GM18867 (cell line): Measurements from ENCODE around the gene AKT2.

Source experiments
- ATAC-seq: cut with Tn5 transposase; IDR thresholded peaks from one replicate; pipeline ENCODE4 v1.9.1; 2021; ENCODE audit warnings: mild to moderate bottlenecking, moderate library complexity; ENCODE audit not compliant: unreplicated experiment

Gene AKT2

GRCh38 chr19:40302224-40303011 lies 17.3 kb upstream of the AKT2 start:
- ATAC-seq, result no peak

DNA sequence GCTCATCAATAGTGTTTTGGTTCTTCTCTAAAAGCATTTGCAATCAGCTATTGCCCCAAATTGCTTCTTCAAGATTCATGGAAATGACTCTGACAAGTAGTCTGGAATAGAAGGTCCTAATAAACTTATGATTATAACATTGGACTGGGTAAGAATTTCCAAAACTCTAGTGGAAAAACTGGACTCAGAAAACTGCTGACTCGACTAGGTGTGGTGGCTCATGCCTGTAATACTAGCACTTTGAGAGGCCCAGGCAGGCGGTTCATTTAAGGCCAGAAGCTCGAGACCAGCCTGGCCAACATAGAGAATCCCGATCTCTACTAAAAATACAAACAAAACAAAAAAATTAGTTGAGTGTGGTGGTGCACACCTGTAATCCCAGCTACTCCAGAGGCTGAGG lies 15.5 kb upstream of the AKT2 start:
- ATAC-seq, result no peak

- ATAC-seq, result no peak
These were observed 12.9 kb upstream of the AKT2 start for GRCh38 chr19:40298026-40298425.

- no peak for ATAC-seq
These were observed 9.4 kb upstream of the AKT2 start for GRCh38 chr19:40294560-40294959.

DNA sequence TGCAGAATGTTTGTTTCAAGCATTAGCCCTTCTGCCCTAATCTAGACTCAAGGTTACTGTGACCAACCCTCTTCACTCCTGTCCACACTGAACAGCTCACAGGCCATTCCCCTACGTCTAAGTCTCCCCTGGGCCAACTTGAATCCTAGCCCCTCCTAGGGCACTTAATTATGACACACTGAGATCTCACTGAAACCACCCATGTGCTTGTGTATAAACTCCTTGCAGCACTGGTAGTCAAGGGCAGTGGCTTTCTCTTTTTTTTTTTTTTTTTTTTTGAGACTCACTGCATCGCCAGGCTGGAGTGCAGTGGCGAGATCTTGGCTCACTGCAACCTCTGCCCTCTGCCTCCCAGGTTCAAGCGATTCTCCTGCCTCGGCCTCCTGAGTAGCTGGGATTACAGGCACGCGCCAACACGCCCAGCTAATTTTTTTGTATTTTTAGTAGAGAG lies 1.9 kb upstream of the AKT2 start:
- ATAC-seq, result no peak

GRCh38 chr19:40286235-40286970 lies 1.3 kb upstream of the AKT2 start:
- no peak for ATAC-seq

DNA sequence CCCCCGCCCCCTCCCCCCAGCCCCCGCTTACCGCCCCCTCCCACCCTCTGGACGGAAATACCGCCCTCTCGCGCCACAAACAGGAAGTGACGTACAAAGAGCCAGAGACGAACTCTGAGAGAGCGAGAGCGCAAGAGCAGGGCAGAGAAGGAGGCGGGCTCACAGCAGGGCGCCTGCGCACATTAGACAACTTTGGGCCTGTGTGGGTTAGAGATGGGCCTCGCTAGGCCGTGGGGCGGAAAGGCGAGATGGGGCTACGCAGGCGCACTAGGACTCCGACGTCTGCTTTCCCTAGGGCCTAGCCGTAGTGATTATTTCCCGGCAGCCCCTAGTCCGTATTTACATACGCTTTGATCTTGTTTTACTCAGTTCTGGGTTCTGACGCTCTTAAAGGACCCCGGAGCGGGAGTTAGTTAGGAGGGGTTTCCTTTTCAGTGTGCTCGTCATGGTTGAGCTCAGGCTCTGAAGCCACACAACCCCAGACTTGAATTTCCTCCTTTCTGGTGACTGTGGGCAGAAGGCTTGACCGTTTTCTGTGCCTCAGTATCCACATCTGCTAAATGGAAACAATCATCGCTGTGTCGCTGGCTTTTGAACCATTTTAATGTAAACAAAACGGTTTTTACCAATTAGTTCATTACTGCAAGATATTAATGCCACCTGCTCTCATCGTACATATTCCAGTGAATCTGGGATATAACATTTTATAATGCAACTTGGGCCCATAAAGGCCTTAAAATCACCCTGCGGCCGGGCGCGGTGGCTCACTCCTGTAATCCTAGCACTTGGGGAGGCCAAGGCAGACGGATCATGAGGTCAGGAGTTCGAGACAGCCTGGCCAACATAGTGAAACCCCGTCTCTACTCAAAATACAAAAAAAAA lies 449 bp upstream of the AKT2 start:
- ATAC-seq, result peak; percentile 88

GRCh38 chr19:40284251-40284500 lies 969 bp downstream of the AKT2 start:
- ATAC-seq, result no peak

GRCh38 chr19:40283414-40284250 lies 1.5 kb downstream of the AKT2 start:
- ATAC-seq, result no peak

GRCh38 chr19:40282920-40283319 lies 2.2 kb downstream of the AKT2 start:
- ATAC-seq, result no peak

GRCh38 chr19:40282209-40282580 lies 3.0 kb downstream of the AKT2 start:
- no peak for ATAC-seq

- no peak for ATAC-seq
These were observed 3.5 kb downstream of the AKT2 start for GRCh38 chr19:40281381-40282208.

GRCh38 chr19:40280608-40281221 lies 4.4 kb downstream of the AKT2 start:
- no peak for ATAC-seq

- no peak for ATAC-seq
These were observed 5.2 kb downstream of the AKT2 start for GRCh38 chr19:40279761-40280607.

DNA sequence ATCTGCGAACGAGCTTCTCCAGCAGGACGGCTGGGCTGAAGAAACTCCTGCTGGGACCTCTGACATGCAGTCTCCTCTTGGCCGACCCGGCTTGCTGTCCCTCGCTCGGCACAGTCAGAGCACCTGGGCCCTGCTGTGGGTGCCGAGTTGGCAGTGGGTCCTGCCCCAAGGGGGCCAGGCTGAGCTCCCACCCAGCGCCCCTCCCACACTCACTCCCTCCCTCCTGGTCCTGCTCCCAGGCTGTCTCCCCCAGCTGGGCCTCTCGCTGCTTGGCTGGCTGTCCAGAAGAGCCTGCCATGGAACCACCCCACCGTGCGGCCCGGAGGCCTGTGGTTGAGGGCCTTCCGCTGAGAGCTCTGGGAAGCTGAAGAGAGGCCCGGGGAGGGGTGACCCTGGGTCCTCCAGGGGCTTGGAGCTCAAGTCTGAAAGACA lies 6.0 kb downstream of the AKT2 start:
- no peak for ATAC-seq

GRCh38 chr19:40278361-40279035 lies 6.6 kb downstream of the AKT2 start:
- ATAC-seq, result no peak

- ATAC-seq, result no peak
These were observed 7.6 kb downstream of the AKT2 start for GRCh38 chr19:40277356-40278059.
